Sigmoid colon (tissue), 4 donors: Measurements from ENCODE around the gene CLEC4G.

Source experiments
- CTCF ChIP-seq, 4 experiments: fragments of 450-650 bp in 3 of 4; fragments of 200-600 bp in 1 of 4; IDR thresholded peaks; one replicate each; pipeline ENCODE4 v1.5.1; 2016 to 2019; ENCODE audit warnings: antibody characterized with exemption in 4 of 4, mild to moderate bottlenecking in 3 of 4, moderate library complexity in 2 of 4
- EP300 ChIP-seq, 4 donors: sonication (generic); formaldehyde crosslinking; IDR thresholded peaks; one replicate each; pipeline ENCODE4 v1.6.1; 2017; ENCODE audit warnings: antibody characterized with exemption in 4 of 4
- POLR2A ChIP-seq, 2 donors: fragments of 450-650 bp; IDR thresholded peaks; one replicate each; pipeline ENCODE4 v1.6.1; 2016; ENCODE audit warnings: antibody characterized with exemption in 2 of 2, mild to moderate bottlenecking in 2 of 2, moderate library complexity in 2 of 2
- POLR2AphosphoS5 ChIP-seq, 4 donors: sonication (generic); formaldehyde crosslinking; IDR thresholded peaks; one replicate each; pipeline ENCODE4 v1.6.1; 2017; ENCODE audit warnings: antibody characterized with exemption in 4 of 4

DNA sequence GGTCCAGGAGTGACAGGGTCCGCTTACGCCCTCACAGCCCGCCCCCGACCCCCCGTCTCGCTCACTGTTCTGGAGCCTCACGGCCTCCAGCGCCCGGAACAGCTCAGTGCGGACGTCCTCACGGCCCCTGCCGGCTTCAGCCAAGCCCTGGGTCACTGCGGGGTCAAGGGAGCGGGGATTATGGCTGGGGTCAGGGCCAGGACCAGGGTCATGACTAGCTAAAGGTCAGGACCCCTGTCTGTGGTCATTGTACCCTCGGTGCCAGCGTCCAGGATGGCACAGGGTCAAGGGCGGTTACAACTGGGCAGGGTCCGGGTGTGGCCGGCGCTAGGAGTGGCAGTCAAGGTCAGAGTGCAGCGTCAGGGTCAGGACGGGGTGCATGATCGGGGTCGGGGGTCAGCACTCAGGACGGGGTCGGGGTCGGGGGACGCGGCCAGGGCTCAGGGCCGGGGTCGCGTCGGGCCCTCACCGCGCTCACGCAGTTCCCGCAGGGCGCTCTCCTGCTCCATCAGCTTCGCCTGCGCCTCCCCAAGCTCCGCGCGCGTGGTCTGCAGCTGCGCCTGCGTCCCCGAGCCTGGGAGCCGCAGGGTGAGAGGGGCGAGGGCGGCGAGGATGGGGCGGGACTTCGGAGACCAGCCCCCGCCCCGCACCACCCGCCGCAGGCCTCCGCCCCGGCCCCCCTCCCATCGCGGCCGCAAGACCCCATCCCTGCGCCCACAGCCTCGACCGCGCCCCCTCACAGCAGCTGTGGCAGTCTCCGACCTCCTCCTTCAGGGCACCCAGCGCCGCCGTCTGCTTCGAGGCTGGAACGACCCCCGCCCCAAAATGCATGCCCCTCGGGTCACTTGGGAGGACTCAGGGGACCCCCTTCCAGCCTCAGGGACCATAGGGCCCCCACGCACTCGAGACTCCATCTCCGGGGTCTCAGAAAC, 1.4 kb downstream of the CLEC4G start:
- TF ChIP-seq CTCF (IDR thresholded peaks at IDR 0.05), result no peak
- TF ChIP-seq POLR2A (IDR thresholded peaks at IDR 0.05), result no peak
- TF ChIP-seq POLR2AphosphoS5 (IDR thresholded peaks at IDR 0.05), result no peak
- TF ChIP-seq EP300 (IDR thresholded peaks at IDR 0.05), result no peak
